ENCODE results near the gene BNIP1.

BNIP1 gene

GRCh38 chr5:173175523-173175922 lies 31.2 kb downstream of the BNIP1 start:
- no peaks in the 10 kb centered on the region for H3K9me3 ChIP-seq (ENCODE audit: insufficient read depth, low read length, severe bottlenecking)
- H3K27me3 ChIP-seq (ENCODE audit: insufficient read depth, low read length, poor library complexity) = no peaks in the 10 kb centered on the region
- no peak overlapping the region for H3K9ac ChIP-seq (ENCODE audit: low read depth, low read length)
- no peak for ATAC-seq (ENCODE audit: insufficient read depth, low read depth)
- no peak for DNase-seq
- no peaks in the 10 kb centered on the region for H3K36me3 ChIP-seq (ENCODE audit: insufficient read depth, low read length)
- TF ChIP-seq EZH2 (IDR thresholded peaks at IDR 0.05; ENCODE audit: borderline replicate concordance, low read depth, low read length, severe bottlenecking) = no peak
- TF ChIP-seq, protein P1, sequence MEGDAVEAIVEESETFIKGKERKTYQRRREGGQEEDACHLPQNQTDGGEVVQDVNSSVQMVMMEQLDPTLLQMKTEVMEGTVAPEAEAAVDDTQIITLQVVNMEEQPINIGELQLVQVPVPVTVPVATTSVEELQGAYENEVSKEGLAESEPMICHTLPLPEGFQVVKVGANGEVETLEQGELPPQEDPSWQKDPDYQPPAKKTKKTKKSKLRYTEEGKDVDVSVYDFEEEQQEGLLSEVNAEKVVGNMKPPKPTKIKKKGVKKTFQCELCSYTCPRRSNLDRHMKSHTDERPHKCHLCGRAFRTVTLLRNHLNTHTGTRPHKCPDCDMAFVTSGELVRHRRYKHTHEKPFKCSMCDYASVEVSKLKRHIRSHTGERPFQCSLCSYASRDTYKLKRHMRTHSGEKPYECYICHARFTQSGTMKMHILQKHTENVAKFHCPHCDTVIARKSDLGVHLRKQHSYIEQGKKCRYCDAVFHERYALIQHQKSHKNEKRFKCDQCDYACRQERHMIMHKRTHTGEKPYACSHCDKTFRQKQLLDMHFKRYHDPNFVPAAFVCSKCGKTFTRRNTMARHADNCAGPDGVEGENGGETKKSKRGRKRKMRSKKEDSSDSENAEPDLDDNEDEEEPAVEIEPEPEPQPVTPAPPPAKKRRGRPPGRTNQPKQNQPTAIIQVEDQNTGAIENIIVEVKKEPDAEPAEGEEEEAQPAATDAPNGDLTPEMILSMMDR (IDR thresholded peaks at IDR 0.05; ENCODE audit: borderline replicate concordance, extremely low read depth, low read length, poor library complexity, severe bottlenecking) = no peak
- H4K20me1 ChIP-seq (ENCODE audit: insufficient read depth, low read length) = no peaks in the 10 kb centered on the region
- H3K4me3 ChIP-seq (ENCODE audit: low read depth in 1 of 2, low read length in 2 of 2) = no peak overlapping the region
- H2AFZ ChIP-seq (ENCODE audit: low read depth, low read length) = no peak overlapping the region
- no peaks in the 10 kb centered on the region for H3K79me2 ChIP-seq (ENCODE audit: insufficient read depth, low read length)
- no peaks in the 10 kb centered on the region for H3K4me1 ChIP-seq (ENCODE audit: insufficient read depth, low read length)
- no peak overlapping the region for H3K4me2 ChIP-seq (ENCODE audit: insufficient read depth, low read length)
- H3K27ac ChIP-seq (ENCODE audit: low read length) = no peak overlapping the region

- no peak overlapping the region for H2AFZ ChIP-seq (ENCODE audit: low read depth, low read length)
- H3K27me3 ChIP-seq (ENCODE audit: insufficient read depth, low read length, poor library complexity) = no peaks in the 10 kb centered on the region
- H3K79me2 ChIP-seq (ENCODE audit: insufficient read depth, low read length) = no peaks in the 10 kb centered on the region
- no peaks in the 10 kb centered on the region for H3K36me3 ChIP-seq (ENCODE audit: insufficient read depth, low read length)
- H3K9me3 ChIP-seq (ENCODE audit: insufficient read depth, low read length, severe bottlenecking) = no peaks in the 10 kb centered on the region
- no peaks in the 10 kb centered on the region for H4K20me1 ChIP-seq (ENCODE audit: insufficient read depth, low read length)
- no peak overlapping the region for H3K9ac ChIP-seq (ENCODE audit: low read depth, low read length)
- no peak overlapping the region for H3K27ac ChIP-seq (ENCODE audit: low read length)
- no peak overlapping the region for H3K4me3 ChIP-seq (ENCODE audit: low read depth in 1 of 2, low read length in 2 of 2)
- ATAC-seq (ENCODE audit: insufficient read depth, low read depth) (no peak), DNase-seq (no peak)
- no peak for TF ChIP-seq EZH2 (IDR thresholded peaks at IDR 0.05; ENCODE audit: borderline replicate concordance, low read depth, low read length, severe bottlenecking)
- TF ChIP-seq, protein P1 (IDR thresholded peaks at IDR 0.05; ENCODE audit: borderline replicate concordance, extremely low read depth, low read length, poor library complexity, severe bottlenecking) = no peak
- no peaks in the 10 kb centered on the region for H3K4me1 ChIP-seq (ENCODE audit: insufficient read depth, low read length)
- no peak overlapping the region for H3K4me2 ChIP-seq (ENCODE audit: insufficient read depth, low read length)
These were observed 34.1 kb downstream of the BNIP1 start for GRCh38 chr5:173178369-173178910.

DNA sequence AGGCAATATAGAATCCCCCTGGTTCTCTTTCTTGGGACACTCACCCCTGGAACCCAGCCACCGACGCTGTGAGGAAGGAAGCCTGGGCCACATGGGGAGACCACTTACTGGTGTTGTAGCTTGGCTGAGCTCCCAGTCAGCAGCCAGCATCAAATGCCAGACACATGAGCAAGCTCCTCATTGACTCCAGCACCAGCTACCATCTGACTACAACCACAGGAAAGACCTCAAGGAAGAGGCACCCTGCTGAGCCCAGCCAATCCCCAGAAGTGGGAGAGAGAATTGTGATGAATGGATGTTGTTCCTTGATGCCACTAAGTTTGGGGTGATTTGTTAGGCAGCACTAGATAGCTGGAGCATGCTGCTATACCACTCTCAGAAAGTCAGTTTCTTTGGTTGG lies 36.0 kb downstream of the BNIP1 start:
- Histone ChIP-seq H3K36me3 (ENCODE audit: insufficient read depth, low read length) (no peaks in the 10 kb centered on the region), H3K79me2 (ENCODE audit: insufficient read depth, low read length) (no peaks in the 10 kb centered on the region), H2AFZ (ENCODE audit: low read depth, low read length) (no peak overlapping the region), H3K9me3 (ENCODE audit: insufficient read depth, low read length, severe bottlenecking) (no peaks in the 10 kb centered on the region), H3K4me2 (ENCODE audit: insufficient read depth, low read length) (no peak overlapping the region), H3K4me1 (ENCODE audit: insufficient read depth, low read length) (no peaks in the 10 kb centered on the region), H3K27ac (ENCODE audit: low read length) (no peak overlapping the region), H3K9ac (ENCODE audit: low read depth, low read length) (no peak overlapping the region), H3K4me3 (ENCODE audit: low read depth in 1 of 2, low read length in 2 of 2) (no peak overlapping the region), H3K27me3 (ENCODE audit: insufficient read depth, low read length, poor library complexity) (no peaks in the 10 kb centered on the region), H4K20me1 (ENCODE audit: insufficient read depth, low read length) (no peaks in the 10 kb centered on the region)
- ATAC-seq (ENCODE audit: insufficient read depth, low read depth) (no peak), DNase-seq (no peak)
- TF ChIP-seq EZH2 (IDR thresholded peaks at IDR 0.05; ENCODE audit: borderline replicate concordance, low read depth, low read length, severe bottlenecking) = no peak
- TF ChIP-seq, protein P1 (IDR thresholded peaks at IDR 0.05; ENCODE audit: borderline replicate concordance, extremely low read depth, low read length, poor library complexity, severe bottlenecking) = no peak
